Measurements from ENCODE around the gene CDKAL1.

Gene CDKAL1

GRCh38 chr6:21045135-21045700 is 511.0 kb downstream of the CDKAL1 start:
- no peak overlapping the region for H3K4me2 ChIP-seq (ENCODE audit: low read depth, low read length)
- no peak overlapping the region for H3K9ac ChIP-seq (ENCODE audit: low read length)
- no peaks in the 10 kb centered on the region for H3K9me3 ChIP-seq (replicated peaks; ENCODE audit: insufficient read depth, low read length)
- no peaks in the 10 kb centered on the region for H3K27me3 ChIP-seq (replicated peaks; ENCODE audit: insufficient read depth, low read length)
- H3K79me2 ChIP-seq (ENCODE audit: low read length): no peaks in the 10 kb centered on the region
- no peak overlapping the region for H3K4me3 ChIP-seq (ENCODE audit: low read length)
- H2AFZ ChIP-seq (ENCODE audit: low read length): no peak overlapping the region
- H3K36me3 ChIP-seq (replicated peaks; ENCODE audit: insufficient read depth, low read length): no peaks in the 10 kb centered on the region
- H3F3A ChIP-seq (ENCODE audit: insufficient read depth, low read length): no peaks in the 10 kb centered on the region
- H3K4me1 ChIP-seq (ENCODE audit: low read length): no peaks in the 10 kb centered on the region
- DNase-seq: no peak
- no peak for TF ChIP-seq EZH2 (optimal IDR thresholded peaks at IDR 0.05; ENCODE audit: low read depth, low read length)
- TF ChIP-seq CTCF (IDR thresholded peaks at IDR 0.05; ENCODE audit: low read length): no peak
- no peak for TF ChIP-seq EZH2phosphoT487 (IDR thresholded peaks at IDR 0.05; ENCODE audit: low read length)
- no peaks in the 10 kb centered on the region for H3K9me2 ChIP-seq (replicated peaks; ENCODE audit: insufficient read depth, low read length)
- no peak overlapping the region for H3K27ac ChIP-seq (ENCODE audit: low read length)
- no peaks in the 10 kb centered on the region for H4K20me1 ChIP-seq (ENCODE audit: insufficient read depth, low read length)

- H4K20me1 ChIP-seq (ENCODE audit: insufficient read depth, low read length): no peaks in the 10 kb centered on the region
- no peak for DNase-seq
- no peak overlapping the region for H3K9ac ChIP-seq (ENCODE audit: low read length)
- H3K27ac ChIP-seq (ENCODE audit: low read length): no peak overlapping the region
- H2AFZ ChIP-seq (ENCODE audit: low read length): no peak overlapping the region
- no peaks in the 10 kb centered on the region for H3K27me3 ChIP-seq (replicated peaks; ENCODE audit: insufficient read depth, low read length)
- no peaks in the 10 kb centered on the region for H3K9me3 ChIP-seq (replicated peaks; ENCODE audit: insufficient read depth, low read length)
- H3K4me3 ChIP-seq (ENCODE audit: low read length): no peak overlapping the region
- H3K4me2 ChIP-seq (ENCODE audit: low read depth, low read length): no peak overlapping the region
- TF ChIP-seq EZH2phosphoT487 (IDR thresholded peaks at IDR 0.05; ENCODE audit: low read length): no peak
- TF ChIP-seq EZH2 (optimal IDR thresholded peaks at IDR 0.05; ENCODE audit: low read depth, low read length): no peak
- no peak for TF ChIP-seq CTCF (IDR thresholded peaks at IDR 0.05; ENCODE audit: low read length)
- no peaks in the 10 kb centered on the region for H3K9me2 ChIP-seq (replicated peaks; ENCODE audit: insufficient read depth, low read length)
- H3K79me2 ChIP-seq (ENCODE audit: low read length): no peaks in the 10 kb centered on the region
- no peaks in the 10 kb centered on the region for H3K36me3 ChIP-seq (replicated peaks; ENCODE audit: insufficient read depth, low read length)
- H3F3A ChIP-seq (ENCODE audit: insufficient read depth, low read length): no peaks in the 10 kb centered on the region
- no peaks in the 10 kb centered on the region for H3K4me1 ChIP-seq (ENCODE audit: low read length)
Observed at GRCh38 chr6:21046276-21046675, 512.0 kb downstream of the CDKAL1 start.

- TF ChIP-seq EZH2phosphoT487 (IDR thresholded peaks at IDR 0.05; ENCODE audit: low read length): no peak
- TF ChIP-seq CTCF (IDR thresholded peaks at IDR 0.05; ENCODE audit: low read length): no peak
- no peak for TF ChIP-seq EZH2 (optimal IDR thresholded peaks at IDR 0.05; ENCODE audit: low read depth, low read length)
- no peaks in the 10 kb centered on the region for H3K4me1 ChIP-seq (ENCODE audit: low read length)
- H4K20me1 ChIP-seq (ENCODE audit: insufficient read depth, low read length): no peaks in the 10 kb centered on the region
- no peak overlapping the region for H3K4me2 ChIP-seq (ENCODE audit: low read depth, low read length)
- no peaks in the 10 kb centered on the region for H3K9me2 ChIP-seq (replicated peaks; ENCODE audit: insufficient read depth, low read length)
- H3K9ac ChIP-seq (ENCODE audit: low read length): no peak overlapping the region
- no peaks in the 10 kb centered on the region for H3F3A ChIP-seq (ENCODE audit: insufficient read depth, low read length)
- no peaks in the 10 kb centered on the region for H3K79me2 ChIP-seq (ENCODE audit: low read length)
- H3K27me3 ChIP-seq (replicated peaks; ENCODE audit: insufficient read depth, low read length): no peaks in the 10 kb centered on the region
- DNase-seq: no peak
- no peaks in the 10 kb centered on the region for H3K36me3 ChIP-seq (replicated peaks; ENCODE audit: insufficient read depth, low read length)
- no peak overlapping the region for H3K27ac ChIP-seq (ENCODE audit: low read length)
- H3K4me3 ChIP-seq (ENCODE audit: low read length): no peak overlapping the region
- H2AFZ ChIP-seq (ENCODE audit: low read length): no peak overlapping the region
- no peaks in the 10 kb centered on the region for H3K9me3 ChIP-seq (replicated peaks; ENCODE audit: insufficient read depth, low read length)
Observed at GRCh38 chr6:21048047-21048446, 513.8 kb downstream of the CDKAL1 start.
